Measurements from ENCODE around the gene C1orf210.

Gene C1orf210

DNA sequence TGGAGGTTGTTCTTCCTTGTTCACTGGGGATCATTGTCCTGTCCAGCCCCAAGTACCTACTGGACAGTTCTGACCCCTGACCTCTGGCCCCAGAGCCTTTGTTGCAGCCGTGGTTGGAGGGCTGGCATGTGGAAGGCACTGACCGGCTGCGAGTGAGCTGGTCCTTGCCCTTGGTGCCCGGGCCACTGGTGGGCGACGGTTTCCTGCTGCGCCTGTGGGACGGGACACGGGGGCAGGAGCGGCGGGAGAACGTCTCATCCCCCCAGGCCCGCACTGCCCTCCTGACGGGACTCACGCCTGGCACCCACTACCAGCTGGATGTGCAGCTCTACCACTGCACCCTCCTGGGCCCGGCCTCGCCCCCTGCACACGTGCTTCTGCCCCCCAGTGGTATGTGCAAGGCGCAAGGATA is 26.8 kb upstream of the C1orf210 start:
- FAIRE-seq: no peak

DNA sequence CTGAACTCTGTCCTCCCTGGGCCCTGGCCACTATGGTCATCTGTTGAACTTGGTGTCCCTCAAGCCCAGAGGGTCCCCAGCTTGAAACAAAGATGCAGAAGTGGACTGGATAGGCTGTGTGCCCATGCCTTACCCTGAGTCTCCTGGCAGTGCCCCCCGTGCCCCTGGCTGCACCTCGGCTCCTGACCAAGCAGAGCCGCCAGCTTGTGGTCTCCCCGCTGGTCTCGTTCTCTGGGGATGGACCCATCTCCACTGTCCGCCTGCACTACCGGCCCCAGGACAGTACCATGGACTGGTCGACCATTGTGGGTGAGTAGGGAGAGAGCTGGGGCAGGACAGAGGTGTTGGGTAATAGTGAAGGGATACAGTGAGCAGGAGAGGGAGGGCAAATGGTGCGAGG is 26.1 kb upstream of the C1orf210 start:
- FAIRE-seq: no peak

DNA sequence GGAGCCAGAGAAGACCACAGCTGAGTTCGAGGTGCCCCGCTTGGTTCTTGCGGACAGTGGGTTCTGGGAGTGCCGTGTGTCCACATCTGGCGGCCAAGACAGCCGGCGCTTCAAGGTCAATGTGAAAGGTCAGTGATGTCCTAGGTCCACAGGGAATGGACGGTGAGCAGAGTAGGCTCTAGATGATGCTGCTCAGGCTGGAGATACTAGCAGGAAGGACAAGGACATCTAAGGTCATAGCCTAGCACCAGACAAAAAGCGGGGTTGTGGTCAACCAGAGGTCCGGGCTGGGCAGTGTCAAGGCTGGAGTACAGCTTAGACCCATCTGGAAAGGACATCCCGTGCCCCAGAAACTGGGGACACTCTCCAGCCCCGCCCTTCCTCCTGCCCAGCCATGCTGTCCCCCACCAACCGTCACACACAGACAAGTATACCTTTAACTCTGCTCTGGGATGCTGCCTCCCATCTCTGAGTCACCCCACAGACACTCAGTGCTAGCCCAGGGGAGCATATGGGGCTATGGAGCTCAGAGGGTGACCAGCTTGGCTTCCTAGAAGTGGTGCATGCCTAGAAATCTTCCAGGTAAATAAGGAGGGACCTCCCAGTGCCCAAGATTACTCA is 24.1 kb upstream of the C1orf210 start:
- no peak for FAIRE-seq

DNA sequence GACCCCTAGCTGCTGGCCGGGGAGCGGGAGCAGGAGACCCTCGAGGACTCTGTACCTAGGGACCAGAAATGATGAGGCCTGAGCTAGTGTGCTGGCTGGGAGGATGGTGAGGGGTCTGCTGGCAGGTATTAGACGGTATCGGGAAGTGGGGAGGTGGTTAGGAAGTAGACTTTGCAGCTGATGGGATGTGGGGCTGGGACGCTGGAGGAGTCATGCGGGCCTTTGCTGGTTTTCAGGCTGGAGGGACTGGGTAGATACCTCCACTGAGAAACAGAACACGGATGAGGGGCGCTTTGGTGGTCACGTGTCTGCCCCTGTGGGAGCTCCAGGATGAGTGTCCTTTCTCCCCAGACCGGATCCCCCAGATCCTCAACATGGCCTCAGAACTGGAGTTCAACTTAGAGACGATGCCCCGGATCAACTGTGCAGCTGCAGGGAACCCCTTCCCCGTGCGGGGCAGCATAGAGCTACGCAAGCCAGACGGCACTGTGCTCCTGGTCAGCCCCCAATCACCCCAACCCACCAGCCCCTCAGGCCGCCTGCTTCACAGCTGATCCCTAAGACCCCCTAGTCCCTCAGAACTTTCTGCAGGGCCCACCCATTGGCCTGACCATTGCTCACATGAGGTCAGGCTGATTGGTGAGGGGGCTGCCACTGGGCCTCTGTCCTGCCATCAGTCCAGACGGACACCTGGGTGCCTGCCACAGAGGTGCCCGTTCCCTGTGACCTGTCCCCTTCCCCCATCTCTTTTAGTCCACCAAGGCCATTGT is 23.4 kb upstream of the C1orf210 start:
- FAIRE-seq: no peak

DNA sequence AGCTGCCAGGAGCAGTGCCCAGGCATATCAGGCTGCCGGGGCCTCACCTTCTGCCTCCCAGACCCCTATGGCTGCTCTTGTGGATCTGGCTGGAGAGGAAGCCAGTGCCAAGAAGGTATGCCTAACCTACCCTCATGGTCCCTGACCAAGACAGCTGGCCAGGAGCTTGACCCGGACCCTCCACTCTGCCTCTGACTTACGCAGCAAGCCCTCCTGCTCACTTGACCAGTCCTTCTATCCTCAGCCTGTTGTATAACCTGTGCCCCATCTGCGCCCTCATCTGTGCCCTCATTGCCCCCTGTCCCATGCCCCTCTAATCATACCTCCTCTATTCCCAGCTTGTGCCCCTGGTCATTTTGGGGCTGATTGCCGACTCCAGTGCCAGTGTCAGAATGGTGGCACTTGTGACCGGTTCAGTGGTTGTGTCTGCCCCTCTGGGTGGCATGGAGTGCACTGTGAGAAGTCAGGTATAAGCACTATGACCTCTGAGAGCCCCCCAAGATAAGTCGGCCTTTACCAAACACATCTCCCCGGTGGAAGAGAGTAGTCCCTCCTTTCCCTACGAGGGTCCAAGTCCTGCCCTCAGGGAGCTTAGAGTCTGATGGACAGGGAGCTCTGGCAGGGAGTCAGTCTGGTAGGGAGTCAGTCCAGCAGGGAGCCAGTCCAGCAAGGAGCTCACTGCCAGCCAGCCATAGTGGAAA is 22.2 kb upstream of the C1orf210 start:
- no peak for FAIRE-seq

DNA sequence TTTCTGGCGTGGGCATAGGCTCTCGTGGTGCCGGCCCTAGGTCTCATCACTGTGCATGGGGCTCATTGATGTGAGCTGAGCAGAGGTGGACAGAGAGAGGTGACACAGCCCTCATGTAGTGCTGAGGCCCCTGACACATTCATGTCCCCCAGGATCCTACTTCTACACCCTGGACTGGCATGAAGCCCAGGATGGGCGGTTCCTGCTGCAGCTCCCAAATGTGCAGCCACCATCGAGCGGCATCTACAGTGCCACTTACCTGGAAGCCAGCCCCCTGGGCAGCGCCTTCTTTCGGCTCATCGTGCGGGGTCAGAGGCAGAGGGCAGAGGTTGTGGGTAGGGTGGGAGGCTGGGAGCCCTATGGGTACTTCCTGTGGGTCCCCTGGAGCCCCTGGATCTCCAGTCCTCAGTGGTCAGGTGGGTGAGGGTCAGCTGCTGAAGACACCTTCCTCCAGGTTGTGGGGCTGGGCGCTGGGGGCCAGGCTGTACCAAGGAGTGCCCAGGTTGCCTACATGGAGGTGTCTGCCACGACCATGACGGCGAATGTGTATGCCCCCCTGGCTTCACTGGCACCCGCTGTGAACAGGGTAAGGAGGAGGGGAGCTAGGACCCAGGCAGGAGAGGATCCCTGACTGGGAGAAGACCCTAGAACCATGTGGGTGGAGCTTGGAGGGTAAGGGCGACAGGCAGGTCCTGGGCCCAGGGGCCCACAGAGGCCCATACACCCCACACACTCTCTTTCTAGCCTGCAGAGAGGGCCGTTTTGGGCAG is 21.5 kb upstream of the C1orf210 start:
- FAIRE-seq: no peak

DNA sequence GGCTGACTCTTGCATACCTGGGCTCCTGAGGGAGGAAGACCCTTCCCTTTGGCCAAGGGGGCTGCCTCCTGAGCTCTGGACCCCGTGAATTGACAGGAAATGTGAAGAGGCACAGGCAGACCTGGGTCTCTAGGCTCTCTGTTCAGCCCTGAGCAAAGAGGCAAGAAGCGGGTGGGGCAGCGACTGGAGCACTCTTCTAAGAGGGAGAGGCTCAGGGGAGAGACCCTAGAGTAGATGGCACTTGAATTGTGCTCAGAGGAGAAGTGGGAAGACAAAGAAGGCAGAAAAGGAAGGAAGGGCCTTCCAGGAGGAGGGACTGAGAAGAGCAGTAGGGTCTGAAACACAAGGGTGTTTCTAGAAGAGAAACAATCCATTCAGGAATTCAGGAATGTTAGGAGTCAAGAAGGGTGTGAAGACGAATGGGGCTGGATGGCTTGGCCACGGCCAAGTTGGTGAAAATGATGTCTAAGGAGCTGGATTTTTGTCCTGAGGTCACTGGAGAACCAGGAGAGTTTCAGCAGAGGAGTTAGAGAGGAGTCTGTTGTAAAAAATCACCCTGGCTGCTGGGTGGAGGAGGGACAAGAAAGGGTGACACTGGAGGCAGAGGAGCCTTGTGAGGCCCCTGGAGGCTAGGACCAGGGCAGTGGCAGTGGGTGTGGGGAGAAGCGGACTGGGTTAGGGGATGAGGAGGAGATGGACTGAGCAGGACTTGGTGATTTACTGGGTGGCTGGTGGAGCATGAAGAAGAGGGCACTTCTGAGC is 20.7 kb upstream of the C1orf210 start:
- FAIRE-seq: no peak

DNA sequence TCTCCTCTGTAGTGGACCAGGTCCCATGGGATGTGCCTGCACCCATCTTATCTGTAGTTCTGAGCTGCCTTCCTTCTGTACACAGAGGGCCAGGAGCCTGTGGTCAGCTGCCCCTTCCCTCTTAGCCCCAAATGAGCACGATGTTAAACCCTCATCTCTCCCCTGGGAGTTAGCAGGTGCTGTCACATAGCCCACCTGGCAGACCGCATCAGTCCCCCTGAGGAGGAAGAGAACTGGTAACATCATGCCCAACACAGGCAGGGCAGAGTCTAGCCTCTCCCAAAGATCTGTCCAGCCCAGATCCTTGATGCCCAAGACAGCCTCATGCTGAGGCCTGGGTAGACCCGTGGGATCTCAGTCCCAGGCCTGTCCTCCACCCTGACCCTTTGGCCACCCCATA is 20.1 kb upstream of the C1orf210 start:
- FAIRE-seq: no peak

DNA sequence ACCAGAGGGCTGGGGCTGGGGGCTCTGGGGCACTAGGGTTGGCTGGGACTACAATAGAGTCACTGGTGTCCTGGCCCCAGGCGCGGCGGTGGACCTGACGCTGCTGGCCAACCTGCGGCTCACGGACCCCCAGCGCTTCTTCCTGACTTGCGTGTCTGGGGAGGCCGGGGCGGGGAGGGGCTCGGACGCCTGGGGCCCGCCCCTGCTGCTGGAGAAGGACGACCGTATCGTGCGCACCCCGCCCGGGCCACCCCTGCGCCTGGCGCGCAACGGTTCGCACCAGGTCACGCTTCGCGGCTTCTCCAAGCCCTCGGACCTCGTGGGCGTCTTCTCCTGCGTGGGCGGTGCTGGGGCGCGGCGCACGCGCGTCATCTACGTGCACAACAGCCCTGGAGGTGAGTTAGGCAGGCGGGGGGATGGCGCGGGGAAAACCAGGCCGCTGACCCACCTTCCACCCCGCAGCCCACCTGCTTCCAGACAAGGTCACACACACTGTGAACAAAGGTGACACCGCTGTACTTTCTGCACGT is 19.5 kb upstream of the C1orf210 start:
- FAIRE-seq: no peak

DNA sequence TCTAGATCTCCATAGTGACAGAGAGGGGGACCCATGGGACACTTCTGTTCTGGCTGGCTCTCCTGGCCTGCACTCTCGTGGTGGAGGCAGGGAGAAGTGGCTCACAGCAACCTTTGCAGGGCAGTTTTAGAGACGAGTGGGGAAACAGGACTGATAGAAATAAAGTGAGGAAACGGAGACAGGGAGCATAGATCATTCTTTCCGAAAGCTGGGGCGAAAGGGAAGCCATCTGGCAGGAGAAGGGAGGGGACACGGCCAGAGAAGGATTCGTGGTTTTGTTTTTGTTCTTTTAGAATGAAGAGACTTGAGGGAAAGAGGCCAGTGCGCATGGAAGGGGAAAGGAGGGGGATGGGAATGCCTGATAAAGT is 18.9 kb upstream of the C1orf210 start:
- no peak for FAIRE-seq

DNA sequence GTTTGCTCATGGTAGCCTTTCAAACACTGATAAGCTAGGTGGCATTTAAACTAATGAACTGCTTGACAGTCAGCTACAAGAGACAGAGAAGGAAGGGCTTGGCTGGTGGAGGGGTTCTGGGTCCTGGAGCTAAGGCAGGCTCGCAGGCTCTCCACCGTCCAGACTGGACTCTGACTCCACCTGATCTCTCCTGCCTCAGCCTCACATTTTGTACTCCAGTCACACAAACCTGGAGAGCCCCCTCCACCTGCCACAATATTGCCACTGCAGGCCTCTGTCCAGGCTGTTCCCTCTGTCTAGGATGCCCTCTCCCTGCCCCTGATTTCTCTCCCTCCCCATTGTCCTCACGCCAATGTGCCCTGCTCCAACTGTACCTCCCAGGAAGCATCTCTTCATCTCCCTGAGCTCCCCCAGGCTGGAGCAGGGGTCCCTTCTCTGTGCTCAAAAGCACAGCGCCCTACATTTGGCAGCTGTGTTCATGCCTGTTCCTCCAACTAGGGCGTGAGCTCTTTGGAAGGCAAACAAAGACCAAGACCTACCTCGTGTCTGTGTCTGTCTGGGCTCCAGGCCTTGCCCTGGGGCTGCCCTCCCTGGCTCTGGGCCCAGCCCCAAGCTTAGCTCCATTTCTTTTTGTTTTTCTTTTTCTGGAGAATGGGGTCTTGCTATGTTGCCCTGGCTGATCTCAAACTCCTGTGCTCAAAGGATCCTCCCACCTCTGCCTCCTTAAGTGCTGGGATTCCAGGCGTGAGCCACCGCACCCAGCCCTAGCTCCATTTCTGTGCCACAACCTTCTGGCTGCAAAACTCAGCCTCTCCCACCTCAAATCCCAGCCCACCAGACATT is 18.3 kb upstream of the C1orf210 start:
- FAIRE-seq: no peak

DNA sequence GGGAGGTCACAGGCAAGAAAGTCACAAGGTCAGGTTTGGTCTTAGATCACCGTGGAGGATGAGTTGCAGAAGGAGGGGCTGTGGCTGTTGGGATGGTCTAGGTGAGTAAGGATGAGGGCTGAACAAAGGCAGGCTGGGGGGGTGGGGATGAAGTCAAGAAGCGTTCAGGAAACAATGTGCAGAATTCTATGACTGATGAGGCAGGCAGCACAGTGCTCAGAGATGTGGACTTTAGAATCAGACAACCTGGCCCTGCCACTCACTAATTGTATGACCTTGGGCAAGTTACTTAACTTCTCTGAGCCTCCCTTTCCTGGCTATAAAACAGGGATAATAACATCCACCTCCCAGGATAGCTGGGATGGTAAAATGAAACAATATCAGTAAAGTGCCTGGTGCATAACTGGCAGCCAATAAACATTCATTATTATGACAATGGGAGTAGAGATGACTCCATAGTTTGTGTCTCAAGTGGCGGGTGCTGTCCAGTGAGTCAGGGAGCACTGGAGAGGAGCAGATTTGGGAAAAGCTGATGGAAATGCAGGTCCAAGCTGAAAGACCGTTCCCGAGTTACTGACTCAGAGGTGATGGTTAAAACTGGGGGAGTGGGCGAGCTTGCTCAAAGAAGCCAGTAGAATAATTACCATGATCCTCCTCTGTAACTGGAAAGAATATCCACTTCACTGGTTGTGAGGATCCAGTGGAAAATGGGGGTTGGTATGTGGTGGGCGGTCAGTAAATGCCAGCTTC is 17.5 kb upstream of the C1orf210 start:
- FAIRE-seq: no peak

DNA sequence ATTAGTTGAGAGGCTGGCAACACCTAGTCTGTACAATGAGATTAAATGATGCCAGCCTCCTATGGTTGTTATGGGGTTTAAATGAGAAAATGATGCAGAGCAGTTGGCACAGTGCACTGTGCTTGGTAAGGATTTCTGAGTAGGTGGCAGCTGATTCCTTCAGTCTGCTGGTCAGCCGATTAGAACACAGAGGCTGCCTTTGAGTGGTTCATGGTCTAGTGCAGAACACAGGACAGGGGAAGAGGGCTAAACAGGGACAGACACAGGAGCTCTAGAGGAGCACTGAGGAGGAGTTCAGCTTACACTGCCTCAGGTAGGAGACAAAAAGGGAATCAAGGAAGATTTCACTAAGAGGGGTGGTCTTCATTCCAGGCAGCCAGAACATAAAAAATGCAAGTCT is 16.8 kb upstream of the C1orf210 start:
- no peak for FAIRE-seq

DNA sequence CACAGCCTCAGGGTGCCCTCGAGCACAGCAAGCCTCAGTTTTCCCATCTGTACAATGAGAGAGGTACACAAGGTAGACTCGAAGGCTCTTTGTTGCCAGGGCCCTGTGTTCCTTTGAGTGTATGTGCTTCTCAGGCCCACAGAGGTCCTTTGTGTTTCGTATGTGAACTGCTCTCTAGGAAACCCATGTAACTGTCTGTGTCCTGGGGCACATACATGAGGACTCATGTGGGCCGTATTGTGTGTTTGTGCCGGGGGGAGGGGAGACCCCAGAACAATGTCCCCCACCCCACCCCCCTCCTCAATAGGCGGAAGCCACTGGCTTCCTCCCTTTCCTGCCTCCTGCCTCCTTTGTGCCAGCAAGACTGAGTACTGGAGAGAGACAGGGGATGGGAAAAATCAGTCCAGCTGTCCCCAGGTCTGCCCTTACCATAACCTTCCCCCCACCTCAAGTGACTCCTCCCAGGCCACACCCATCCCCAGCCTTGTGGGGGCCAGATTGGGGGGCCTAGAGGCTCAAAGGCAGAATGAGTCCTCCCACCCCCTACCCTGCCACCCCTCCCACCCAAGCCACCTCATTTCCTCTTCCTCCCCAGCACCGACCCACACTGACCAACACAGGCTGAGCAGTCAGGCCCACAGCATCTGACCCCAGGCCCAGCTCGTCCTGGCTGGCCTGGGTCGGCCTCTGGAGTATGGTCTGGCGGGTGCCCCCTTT is 15.2 kb upstream of the C1orf210 start, which contains the start of gene TIE1:
TIE1 (plus strand) TSS at position 605 of the 717 bp plus-strand sequence; CDS start at position 695, 90 bp downstream.
- no peak for FAIRE-seq

DNA sequence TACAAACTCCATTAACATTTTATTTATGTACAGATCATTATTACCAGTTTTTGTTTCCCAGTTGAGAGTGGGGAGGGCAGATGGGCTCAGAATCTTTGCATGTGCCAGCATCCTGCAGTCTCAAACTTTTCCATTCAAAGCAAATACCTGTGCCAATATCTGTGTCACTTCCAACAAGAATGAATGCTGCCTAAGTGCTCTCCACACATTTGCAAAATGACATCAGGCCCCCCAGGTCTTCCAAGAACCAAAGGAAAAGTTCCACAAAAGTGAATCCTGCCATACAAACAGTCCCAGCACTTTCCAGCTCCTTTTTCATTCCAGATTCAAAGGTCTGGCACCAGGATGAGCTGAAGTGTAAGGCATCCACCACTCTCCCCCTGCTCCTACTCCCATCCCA is 13.7 kb upstream of the C1orf210 start:
- FAIRE-seq: no peak

DNA sequence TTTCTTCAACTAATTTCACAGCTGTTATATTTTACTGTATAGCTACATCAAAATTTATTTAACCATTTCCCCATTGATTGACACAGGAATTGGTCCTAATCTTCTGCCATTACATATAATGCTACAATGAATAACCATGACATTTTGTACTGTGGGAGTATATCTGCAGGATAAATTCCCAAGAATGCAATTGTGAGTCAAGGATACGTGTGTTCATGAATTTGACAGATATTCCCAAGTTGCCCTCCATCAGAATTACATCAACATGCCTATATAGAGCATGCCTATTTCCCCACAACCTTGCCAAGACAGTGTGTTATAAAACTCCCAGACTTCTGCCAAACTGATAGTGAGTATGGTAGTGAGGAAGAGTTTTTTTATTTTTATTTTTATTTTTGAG is 12.7 kb upstream of the C1orf210 start:
- no peak for FAIRE-seq

DNA sequence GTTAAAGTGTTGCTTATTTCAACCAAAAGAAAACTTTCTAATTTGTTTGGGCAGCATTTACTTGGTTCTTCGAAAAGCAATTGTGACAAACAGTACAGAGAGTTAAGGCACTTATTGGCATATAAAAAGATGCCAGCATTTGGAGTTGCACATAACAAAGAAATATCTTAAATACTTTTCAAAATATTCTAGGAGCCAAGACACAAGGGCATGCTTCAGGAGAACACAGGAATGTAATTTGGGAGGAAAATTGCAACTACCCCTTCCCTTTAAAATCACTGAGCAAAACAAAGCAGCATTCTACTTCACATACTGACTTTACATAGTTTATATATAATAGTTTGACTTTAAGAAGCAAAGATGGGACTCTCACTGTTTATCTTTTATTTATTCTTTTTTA is 10.8 kb upstream of the C1orf210 start:
- no peak for FAIRE-seq

DNA sequence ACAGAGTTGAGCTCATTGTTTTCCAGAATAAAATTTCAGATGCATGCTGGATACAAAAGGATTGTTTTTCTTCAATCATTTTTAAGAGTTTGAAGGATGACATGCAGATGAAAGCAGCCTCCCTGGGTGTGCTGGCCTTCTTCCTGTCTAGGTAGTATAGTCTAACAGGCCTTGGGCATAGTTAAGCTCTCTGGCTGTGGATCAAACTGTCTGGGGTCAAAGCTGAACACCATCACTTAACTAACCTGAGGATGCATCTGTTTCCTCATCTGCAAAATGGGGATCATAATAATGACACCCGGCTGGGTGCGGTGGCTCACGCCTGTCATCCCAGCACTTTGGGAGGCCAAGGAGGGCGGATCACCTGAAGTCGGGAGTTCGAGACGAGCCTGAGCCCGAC is 9.4 kb upstream of the C1orf210 start:
- FAIRE-seq: no peak

DNA sequence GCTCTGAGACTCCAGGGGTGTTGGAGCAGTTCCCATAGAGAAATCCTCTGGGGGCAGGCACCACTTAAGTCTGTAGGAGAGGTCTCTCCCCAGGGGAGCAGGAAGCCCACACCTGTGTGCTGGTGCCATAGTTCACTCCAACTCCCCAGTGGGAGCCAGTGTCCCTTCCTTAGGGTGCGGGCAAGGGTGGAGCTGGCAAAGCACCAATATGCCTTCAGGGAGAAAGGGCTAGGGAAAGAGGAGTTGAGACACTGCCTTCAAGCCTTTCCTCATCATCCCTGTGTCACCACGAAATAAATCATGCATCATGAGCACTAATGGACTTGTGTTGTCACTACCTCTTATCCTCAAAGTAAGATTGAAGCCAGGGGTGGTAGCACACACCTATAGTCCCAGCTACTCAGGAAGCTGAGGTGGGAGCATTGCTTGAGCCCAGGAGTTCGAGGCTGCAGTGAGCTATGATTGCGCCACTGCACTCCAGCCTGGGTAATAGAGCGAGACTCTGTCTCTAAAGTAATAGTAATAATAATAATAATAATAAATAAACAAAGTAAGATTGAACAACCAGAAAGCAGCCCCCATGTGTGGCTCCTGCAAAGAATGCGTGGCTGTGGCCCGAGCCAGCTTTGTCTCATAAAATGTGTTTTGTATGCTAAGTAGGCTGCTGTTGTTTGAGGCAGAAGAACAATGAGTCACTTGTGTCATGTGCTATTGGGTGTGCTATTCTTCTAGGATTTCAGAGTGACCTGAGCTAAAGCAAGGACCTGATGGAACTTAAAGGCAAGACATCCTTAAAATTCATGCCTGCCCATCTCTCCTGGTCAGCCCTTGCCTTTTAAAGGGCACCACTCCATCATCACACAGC is 8.7 kb upstream of the C1orf210 start:
- no peak for FAIRE-seq
